Posterior cingulate gyrus (tissue), 11 donors: ENCODE data around the gene HNRNPC.
"Not testable (repeated sequence)": the region's sequence is repeated elsewhere in the genome, so short reads cannot be mapped to it uniquely, and the experiment has no call there.

Experiments used
- DNase-seq, 10 donors: peaks; one replicate each; pipeline versions ENCODE4 v3.0.0 to v3.0.0-alpha.2; 2020 to 2021; ENCODE audit warnings: mixed read lengths in 3 of 10
- intact Hi-C: fragments of 100-400 bp; cut with DNase I; formaldehyde crosslinking; loops from one replicate; pipeline ENCODE4 v1.15.1; 2023

Gene HNRNPC

GRCh38 chr14:21269252-21270046 lies at the start of gene HNRNPC:
Gene HNRNPC, minus strand, starts transcription at chr14:21269442. Its CDS starts 35,249 bp downstream, at chr14:21234193.
- intact Hi-C loops = loop anchor here (5.0 to 10.0 kb wide), 2 partner anchors 113 to 185 kb away; partner anchors contain the start of genes CHD8 and SUPT16H

GRCh38 chr14:21317398-21317797 lies 48.2 kb upstream of the HNRNPC start:
- DNase-seq = no peak
- intact Hi-C loops = no loop called here

More at GRCh38 chr14:21269252-21270046, at the start of gene HNRNPC:
- DNase-seq = peak; percentile 99 to 100 (median 100)

GRCh38 chr14:21313512-21313911 lies 44.3 kb upstream of the HNRNPC start:
- DNase-seq = peak in 1 of 10 donors; percentile 42
- intact Hi-C loops = no loop called here

GRCh38 chr14:21311614-21312013 lies 42.4 kb upstream of the HNRNPC start:
- intact Hi-C loops = no loop called here
- no peak for DNase-seq

DNA sequence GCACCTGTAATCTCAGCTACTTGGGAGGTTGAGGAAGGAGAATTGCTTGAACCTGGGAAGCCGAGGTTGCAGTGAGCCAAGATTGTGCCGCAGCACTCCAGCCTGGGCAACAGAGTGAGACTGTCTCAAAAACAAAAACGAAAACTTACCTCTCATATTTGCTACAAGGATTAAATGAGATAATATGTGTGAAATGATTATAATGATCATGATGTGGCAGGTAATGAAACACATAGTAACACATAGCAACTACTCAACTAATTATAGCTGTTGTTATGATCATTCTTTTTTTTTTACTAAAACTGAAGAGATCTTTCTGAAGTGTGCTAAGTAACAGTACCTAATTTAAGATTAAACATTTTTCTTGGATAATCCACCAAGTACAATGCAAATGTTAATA lies 40.7 kb upstream of the HNRNPC start:
- intact Hi-C loops = no loop called here
- DNase-seq = no peak

DNA sequence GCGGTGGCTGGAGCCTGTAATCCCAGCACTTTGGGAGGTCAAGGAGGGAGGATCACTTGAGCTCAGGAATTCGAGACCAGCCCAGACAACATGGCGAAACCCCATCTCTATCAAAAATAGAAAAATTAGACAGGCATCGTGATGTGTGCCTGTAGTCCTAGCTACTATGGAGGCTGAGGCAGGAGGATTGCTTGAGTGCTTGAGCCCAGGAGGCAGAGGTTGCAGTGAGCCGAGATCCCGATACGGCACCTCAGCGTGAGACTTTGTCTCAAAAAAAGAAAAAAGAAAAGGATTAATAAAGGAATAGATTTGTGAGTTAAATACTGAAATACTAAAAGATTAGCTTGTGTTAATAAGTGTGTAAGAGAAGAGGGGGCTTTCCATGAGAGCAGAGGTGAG lies 40.0 kb upstream of the HNRNPC start:
- intact Hi-C loops = no loop called here

DNA sequence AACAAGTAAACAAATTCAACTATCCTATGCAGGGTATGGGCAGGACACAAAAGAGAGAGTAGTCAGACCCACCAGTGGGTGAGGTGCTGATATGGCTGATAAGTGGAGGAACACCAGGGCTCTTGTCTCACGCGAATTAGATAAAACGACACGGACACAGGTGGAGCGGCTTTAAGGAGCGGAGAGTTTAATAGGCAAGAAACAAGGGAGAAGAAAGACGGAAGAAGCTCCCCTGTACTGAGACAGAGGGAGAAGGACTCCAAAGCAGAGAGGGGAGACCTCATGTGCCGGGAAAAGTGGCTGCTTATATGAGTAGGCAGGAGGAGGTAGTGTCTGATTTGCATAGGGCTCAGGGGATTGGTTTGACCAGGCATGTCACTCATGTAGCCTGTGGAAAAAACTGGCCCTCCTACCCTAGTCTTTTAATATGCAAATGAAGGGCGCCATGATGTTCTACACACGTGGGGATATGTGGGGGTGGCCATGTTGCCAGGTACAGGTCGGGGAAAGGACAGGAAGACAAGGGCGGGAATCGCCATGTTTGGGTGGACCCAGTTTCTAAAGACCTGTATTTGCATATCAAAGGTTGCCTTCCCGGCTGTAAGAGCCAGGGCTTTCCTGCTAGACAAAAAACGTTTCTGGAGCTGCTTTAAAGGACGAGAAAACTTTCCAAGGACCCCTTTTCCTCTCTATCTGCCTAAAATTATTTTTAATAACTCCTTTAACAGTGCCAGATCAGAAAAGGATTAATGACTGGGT lies 39.4 kb upstream of the HNRNPC start:
- DNase-seq = peak; percentile 12 to 93 (median 53)
- intact Hi-C loops = no loop called here

More for the DNA sequence above, 40.0 kb upstream of the HNRNPC start:
- DNase-seq = peak in 1 of 10 donors; percentile 21

DNA sequence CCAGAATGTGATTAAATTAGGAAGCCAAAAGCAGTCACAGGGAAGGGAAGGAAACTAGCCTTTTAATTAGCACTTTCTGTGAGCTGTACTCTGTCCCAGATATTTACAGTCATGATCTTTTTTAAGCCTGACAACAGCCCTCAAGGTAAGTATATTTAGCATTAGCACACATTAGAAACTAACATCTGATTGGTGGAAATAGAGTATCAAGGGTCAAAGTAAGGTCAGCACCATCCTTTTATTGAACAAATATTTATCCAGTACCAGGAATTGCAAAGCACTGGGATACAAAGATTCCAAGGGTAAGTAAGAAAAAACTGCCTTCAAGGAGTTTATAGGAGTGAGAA lies 38.9 kb upstream of the HNRNPC start:
- DNase-seq = no peak
- intact Hi-C loops = no loop called here

DNA sequence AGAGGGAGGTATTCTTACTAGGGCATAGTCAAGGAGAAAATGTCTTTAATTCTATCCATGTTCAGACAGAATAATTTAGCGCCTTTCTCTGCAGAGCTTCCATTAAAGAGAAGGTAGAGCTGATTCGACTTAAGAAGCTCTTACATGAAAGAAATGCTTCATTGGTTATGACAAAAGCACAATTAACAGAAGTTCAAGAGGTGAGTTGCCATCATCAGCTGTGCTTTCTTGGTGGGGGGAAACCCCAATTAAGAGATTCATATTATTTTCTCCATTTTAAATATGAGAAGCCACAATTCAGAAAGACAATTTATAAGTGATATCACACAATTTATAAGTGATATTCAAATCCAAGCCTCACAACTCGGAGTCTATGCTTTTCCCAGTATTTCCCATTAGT lies 38.4 kb upstream of the HNRNPC start:
- DNase-seq = no peak
- intact Hi-C loops = no loop called here

GRCh38 chr14:21302836-21303140 lies 33.5 kb upstream of the HNRNPC start:
- peak in 1 of 10 donors; percentile 5 for DNase-seq
- intact Hi-C loops = not testable (repeated sequence)

GRCh38 chr14:21302013-21302835 lies 33.0 kb upstream of the HNRNPC start:
- DNase-seq = no peak

DNA sequence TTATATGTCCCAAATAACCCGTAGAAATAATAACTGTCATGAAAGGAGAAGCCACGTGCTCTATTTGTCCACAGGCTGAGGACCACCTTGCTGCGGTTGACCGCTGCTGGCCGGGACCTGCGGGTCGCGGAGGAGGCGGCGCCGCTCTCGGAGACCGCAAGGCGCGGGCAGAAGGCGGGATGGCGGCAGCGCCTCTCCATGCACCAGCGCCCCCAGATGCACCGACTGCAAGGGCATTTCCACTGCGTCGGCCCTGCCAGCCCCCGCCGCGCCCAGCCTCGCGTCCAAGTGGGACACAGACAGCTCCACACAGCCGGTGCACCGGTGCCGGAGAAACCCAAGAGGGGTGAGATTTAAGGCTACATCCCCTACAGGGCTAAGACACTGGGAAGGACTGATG lies 31.6 kb upstream of the HNRNPC start:
- peak in 9 of 10 donors; percentile 15 to 86 (median 37) for DNase-seq
- intact Hi-C loops = no loop called here

More at GRCh38 chr14:21302013-21302835, 33.0 kb upstream of the HNRNPC start:
- intact Hi-C loops = no loop called here

DNA sequence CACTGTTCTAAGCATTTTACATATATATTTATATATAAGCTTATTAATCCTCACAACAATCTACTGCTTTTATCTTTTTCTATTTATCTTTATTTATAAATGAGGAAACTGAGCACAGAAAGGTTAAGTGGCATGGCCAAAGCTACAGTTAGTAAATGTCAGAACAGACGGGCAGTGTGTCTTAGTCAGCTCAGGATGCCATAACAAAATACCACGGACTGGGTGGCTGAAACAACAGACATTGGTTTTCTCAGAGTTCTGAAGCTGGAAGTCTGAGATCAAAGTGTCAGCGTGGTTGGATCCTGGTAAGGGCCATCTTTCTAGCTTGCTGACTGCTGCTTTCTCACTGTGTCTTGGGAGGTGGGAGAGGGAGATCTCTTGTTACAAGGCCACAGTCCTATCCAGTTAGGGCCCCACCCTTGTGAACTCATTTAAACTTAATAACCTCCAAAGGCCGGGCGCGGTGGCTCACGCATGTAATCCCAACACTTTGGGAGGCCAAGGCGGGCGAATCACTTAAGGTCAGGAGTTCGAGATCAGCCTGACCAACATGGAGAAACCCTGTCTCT lies 30.4 kb upstream of the HNRNPC start:
- peak in 1 of 10 donors; percentile 44 for DNase-seq
- intact Hi-C loops = no loop called here

DNA sequence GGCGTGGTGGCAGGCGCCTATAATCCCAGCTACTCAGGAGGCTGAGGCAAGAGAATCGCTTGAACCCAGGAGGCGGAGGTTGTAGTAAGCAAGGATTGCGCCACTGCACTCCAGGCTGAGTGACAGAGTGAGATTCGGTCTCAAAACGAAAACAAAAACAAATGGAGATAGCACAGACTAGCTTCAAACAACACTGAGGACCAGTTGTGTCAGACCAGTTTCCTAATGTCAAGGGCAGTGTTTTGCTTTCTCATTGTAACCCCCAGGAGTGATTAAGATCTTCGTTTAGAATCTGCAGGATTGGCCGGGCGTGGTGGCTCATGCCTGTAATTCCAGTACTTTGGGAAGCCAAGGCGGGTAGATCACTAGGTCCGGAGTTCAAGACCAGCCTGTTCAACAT lies 29.1 kb upstream of the HNRNPC start:
- no peak for DNase-seq
- intact Hi-C loops = no loop called here

DNA sequence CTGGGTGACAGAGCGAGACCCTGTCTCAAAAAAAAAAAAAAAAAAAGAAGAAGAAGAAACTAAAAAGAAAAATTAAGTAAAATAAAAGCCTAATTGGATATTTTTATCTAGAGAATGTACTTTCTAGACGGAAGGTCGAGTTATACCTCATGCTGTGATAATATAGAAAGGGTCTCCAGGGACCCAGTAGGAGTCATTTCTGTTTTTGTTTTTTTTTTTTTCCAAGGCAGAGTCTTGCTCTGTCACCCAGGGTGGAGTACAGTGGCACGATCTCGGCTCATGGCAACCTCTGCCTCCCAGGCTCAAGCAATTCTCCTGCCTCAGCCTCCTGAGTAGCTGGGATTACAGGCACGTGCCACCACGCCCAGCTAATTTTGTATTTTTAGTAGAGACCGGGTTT lies 24.8 kb upstream of the HNRNPC start:
- intact Hi-C loops = not testable (repeated sequence)
- DNase-seq = peak in 1 of 10 donors; percentile 3

- intact Hi-C loops = no loop called here
- no peak for DNase-seq
These were observed 17.9 kb upstream of the HNRNPC start for GRCh38 chr14:21287168-21287567.

GRCh38 chr14:21286516-21286915 lies 17.3 kb upstream of the HNRNPC start:
- intact Hi-C loops, DNase-seq: not testable (repeated sequence)

DNA sequence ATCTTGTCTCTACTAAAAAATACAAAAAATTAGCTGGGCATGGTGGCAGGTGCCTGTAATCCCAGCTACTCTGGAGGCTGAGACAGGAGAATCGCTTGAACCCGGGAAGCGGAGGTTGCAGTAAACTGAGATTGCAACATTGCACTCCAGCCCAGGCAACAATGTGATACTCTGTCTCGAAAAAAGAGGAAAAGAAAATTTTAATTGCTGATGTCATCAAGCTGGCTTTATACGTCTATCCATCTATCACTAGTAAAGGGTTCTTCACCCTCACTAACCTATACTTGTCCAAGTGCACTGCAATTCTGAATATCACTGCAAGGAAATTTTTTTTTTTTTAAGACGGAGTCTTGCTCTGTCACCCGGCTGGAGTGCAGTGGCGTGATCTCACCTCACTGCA lies 12.7 kb upstream of the HNRNPC start:
- intact Hi-C loops, DNase-seq: not testable (repeated sequence)

GRCh38 chr14:21279783-21280182 lies 10.5 kb upstream of the HNRNPC start, which contains the start of gene RPGRIP1:
Gene RPGRIP1, plus strand, starts transcription at chr14:21280083. Its CDS starts 7,894 bp downstream, at chr14:21287977.
- no peak for DNase-seq
- intact Hi-C loops = no loop called here

DNA sequence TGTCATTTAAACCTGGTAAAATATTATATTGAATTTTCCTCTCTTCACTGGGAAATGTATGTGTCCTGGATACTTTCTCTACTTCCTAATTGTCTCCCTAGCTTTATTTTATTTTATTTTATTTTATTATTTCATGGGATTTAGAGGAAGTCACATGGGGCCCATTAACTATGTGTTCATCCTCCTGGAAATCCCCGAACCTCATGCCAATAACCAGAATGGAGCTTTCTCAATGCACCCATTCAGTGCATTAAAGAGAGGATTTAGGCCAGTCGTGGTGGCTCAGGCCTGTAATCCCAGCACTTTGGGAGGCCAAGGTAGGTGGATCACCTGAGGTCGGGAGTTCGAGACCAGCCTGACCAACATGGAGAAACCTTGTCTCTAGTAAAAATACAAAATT lies 9.4 kb upstream of the HNRNPC start:
- intact Hi-C loops = no loop called here
- no peak for DNase-seq
